Epithelial cell of proximal tubule (primary cell): ENCODE results near the gene PHACTR1. TPM values are rescaled to one million over a fixed set of nuclear protein-coding genes. Genes with fewer than 3 reads are reported as not detected.
A peak's percentile ranks its signal among the peaks of the same experiment; 100 is the strongest.

Source experiments
- DNase-seq: peaks from one replicate; pipeline ENCODE4 v3.0.0-alpha.2; 2011; ENCODE audit warnings: low read depth
- H3K4me3 ChIP-seq: 2 replicates; pipeline ENCODE4 v1.5.1; 2011; ENCODE audit warnings: low read depth, mild to moderate bottlenecking, low read length
- total RNA-seq: library from RNA; depleted of rRNA; stranded (reverse); fragments of >200 nt; gene quantifications from 2 replicates; pipeline ENCODE4 v1.2.3, GENCODE V29; 2015
- TF ChIP-seq, protein P1 (sequence below): conservative IDR thresholded peaks from 2 replicates; pipeline ENCODE4 v1.5.1; 2012; ENCODE audit warnings: low read depth, mild to moderate bottlenecking, low read length

Gene PHACTR1
- total RNA-seq, 1 donor from 2014 or later: 0.98 TPM

DNA sequence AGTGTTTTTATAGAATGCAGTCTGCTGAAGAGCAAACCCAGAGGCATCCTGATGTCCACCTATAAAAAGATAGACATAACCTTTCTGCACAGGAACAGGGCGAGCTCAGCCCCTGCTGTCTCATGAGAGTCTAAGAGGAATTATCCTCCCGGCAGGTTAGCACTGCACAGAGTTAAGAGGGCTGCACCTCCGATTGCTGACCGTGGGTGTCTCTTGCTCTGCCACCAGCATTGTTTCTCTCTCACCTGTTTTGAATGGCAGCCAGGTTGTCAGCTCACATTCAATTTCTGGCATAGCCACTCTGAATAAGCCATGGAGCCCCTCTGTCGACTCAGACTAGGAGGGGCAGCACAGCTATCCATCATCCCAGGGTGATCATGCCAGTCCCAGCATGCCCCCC lies 211.2 kb downstream of the PHACTR1 start:
- H3K4me3 ChIP-seq: no peak overlapping the region
- TF ChIP-seq, protein P1, sequence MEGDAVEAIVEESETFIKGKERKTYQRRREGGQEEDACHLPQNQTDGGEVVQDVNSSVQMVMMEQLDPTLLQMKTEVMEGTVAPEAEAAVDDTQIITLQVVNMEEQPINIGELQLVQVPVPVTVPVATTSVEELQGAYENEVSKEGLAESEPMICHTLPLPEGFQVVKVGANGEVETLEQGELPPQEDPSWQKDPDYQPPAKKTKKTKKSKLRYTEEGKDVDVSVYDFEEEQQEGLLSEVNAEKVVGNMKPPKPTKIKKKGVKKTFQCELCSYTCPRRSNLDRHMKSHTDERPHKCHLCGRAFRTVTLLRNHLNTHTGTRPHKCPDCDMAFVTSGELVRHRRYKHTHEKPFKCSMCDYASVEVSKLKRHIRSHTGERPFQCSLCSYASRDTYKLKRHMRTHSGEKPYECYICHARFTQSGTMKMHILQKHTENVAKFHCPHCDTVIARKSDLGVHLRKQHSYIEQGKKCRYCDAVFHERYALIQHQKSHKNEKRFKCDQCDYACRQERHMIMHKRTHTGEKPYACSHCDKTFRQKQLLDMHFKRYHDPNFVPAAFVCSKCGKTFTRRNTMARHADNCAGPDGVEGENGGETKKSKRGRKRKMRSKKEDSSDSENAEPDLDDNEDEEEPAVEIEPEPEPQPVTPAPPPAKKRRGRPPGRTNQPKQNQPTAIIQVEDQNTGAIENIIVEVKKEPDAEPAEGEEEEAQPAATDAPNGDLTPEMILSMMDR: no peak

DNA sequence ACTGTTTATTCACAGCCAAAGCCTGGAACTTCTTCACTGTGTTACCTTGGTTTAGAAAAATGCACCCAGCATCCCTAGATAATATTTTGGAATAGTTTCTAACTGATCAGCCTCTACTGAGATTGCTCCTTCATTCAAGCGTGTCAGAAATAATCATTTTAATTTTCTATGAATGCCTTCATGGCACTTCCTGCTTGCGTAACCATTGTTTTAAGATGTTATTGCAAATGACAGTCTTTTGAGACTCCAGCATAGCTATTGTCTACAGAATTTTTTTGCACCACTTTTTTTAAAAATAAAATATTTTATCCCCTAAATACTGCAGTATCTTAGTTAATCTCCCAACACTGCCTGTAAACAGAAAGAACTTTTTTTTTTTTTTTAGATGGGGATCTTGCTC lies 213.1 kb downstream of the PHACTR1 start:
- no peak for DNase-seq
- TF ChIP-seq, protein P1: no peak
- H3K4me3 ChIP-seq: no peak overlapping the region

More for the DNA sequence above, 211.2 kb downstream of the PHACTR1 start:
- no peak for DNase-seq

DNA sequence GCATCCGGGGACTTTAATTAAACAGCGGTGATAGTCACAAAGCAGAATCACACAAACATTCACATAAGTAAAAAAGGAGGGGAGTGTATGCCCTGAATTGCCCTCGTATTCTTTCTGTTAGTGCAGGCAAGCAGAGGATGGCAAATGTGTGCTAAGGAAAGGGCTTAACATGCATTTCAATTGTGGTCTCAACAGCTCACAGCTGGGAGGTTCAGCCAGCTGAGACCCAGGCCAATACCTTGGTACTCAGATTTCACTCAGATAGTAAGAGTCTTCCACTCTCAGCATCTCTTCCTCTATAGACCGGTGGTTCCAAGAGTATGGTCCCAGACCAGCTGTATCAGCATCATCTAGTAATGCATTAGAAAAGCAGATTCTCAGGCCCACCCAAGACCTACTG lies 215.1 kb downstream of the PHACTR1 start:
- TF ChIP-seq, protein P1: no peak

DNA sequence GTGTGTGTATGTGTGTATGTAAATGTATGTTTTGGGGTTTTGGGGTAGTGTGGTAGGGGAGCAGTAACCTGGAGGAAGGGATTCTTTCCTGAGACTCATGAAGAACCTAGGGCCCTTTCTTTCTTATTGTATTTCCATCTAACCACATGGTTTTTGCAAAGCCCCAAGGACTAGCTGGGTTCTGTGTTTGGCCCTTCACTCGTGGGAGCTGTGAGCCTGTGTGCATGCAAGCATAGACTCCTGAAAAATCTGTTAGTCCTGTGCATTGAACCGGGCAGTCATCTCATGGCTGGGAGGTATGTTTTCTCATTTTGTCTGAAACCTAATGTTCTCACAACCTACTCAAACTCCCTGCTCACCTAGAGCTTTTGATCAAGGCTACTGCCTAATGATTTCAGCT lies 219.1 kb downstream of the PHACTR1 start:
- no peak overlapping the region for H3K4me3 ChIP-seq
- DNase-seq: no peak
- TF ChIP-seq, protein P1: no peak

More for the DNA sequence above, 215.1 kb downstream of the PHACTR1 start:
- DNase-seq: no peak
- H3K4me3 ChIP-seq: no peak overlapping the region

DNA sequence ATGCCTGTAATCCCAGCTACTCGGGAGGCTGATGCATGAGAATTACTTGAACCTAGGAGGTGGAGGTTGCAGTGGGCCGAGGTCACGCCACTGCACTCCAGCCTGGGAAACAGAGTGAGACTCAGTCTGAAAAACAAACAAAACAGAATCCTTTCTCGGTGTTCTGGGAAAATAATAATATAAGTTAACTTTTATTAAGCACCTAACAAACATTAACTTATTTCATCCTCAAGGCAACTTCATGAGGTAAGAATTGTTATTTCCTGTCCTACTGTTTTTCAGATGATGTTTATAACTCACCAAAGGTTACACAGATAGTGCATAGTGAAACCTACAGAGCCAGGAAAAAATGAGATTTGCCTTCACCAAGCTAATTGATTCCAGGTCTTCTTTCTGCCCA lies 221.4 kb downstream of the PHACTR1 start:
- no peak overlapping the region for H3K4me3 ChIP-seq
- peak; percentile 47 for DNase-seq
- TF ChIP-seq, protein P1: no peak

DNA sequence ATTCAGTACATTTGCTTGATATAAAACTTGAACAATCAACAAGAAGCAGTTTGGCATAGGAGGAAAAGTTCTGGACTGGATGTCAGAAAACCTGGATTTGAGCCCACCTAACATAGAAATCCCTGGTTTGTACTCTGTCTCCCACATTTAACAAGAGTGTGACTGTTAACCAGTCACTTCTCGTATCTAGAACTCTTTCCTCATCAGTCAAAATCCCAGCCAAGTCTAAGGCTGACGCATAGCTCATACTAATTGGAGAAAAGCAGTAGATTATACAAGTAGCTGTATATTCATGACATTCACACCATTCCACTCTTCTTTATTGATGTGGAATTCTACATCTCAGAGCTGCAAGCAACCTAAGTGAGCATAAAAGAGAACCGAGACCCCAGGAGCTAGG lies 222.7 kb downstream of the PHACTR1 start:
- TF ChIP-seq, protein P1: no peak
- no peak for DNase-seq
- H3K4me3 ChIP-seq: no peak overlapping the region

DNA sequence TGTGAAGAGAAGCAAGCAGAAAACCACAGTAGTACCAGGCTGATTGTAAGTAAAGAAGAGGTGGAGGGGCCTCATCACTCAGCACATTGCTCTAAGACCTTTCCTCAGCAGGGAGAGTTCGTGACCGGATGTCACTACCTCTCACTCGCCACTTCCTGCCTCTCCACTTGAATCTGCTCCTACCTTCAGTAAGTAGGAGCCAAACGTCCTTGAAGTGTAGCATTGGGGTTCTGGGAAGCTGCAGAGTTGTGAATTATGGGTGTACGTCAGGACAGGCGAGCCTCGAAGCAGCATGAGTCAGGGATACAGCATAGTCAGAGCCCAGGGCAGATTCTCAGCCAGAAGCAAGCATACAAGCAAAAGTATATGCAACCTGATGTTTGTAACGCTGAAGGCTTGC lies 224.9 kb downstream of the PHACTR1 start:
- no peak for DNase-seq
- TF ChIP-seq, protein P1: no peak
- no peak overlapping the region for H3K4me3 ChIP-seq
